AG04449 (cell line): ENCODE measurements around the gene KRTAP16-1.
"Not testable (repeated sequence)": the region's sequence is repeated elsewhere in the genome, so short reads cannot be mapped to it uniquely, and the experiment has no call there.

Source experiments
- CTCF ChIA-PET: fragments of 350-600 bp; formaldehyde crosslinking; extraction: SDS; loops from one replicate; lab custom pipeline; 2021; ENCODE audit warnings: antibody characterized with exemption; lab: Yijun Ruan, JAX
- POLR2A ChIA-PET: fragments of 400-600, 350-600 bp; formaldehyde crosslinking; extraction: SDS; loops from one replicate; lab custom pipeline; 2020; ENCODE audit warnings: antibody characterized with exemption, inconsistent platforms; lab: Yijun Ruan, JAX
- DNase-seq: peaks from one replicate; pipeline ENCODE4 v3.0.0-alpha.2; 2010; ENCODE audit warnings: low read depth, low spot score
- H3K4me3 ChIP-seq: 2 replicates; pipeline ENCODE4 v1.5.1; 2011; ENCODE audit warnings: low read depth, mild to moderate bottlenecking, control low read depth, low read length
- CTCF ChIP-seq: IDR thresholded peaks from one replicate; pipeline ENCODE4 v1.5.1; 2011; ENCODE audit warnings: mild to moderate bottlenecking, moderate library complexity, low read length, control low read depth, inconsistent platforms; ENCODE audit not compliant: insufficient read depth; ENCODE audit errors: missing control alignments

The KRTAP16-1 gene

GRCh38 chr17:41294016-41294415, 15.1 kb downstream of the KRTAP16-1 start:
- no peak for TF ChIP-seq CTCF
- H3K4me3 ChIP-seq = no peak overlapping the region
- no peak for DNase-seq
- POLR2A ChIA-PET = no interaction called here
- CTCF ChIA-PET = interaction anchor here (0.8 kb wide), 2 partner anchors 27 to 29 kb away, joined by 3 to 6 read pairs; no protein-coding TSS in a partner anchor

DNA sequence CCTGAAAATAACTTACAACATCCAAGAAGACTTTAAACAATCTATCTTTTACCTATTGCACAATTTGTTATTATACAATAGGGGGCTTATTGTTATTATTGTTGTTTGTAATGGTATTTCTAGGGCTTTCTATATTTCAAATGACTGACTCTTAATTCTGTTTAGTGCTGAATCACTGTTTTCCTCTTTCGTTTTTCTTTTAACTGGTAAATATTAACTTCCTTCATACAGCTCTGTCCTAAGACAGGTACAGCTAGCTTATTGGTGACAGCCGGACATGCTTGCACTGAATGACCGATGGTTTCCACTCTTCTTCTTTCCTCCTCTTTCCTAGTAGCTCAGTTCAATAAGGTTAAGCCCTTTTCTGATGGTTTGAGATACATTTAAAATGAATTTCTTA, 22.1 kb downstream of the KRTAP16-1 start:
- no peak overlapping the region for H3K4me3 ChIP-seq
- TF ChIP-seq CTCF = no peak
- POLR2A ChIA-PET = no interaction called here
- no peak for DNase-seq
- CTCF ChIA-PET = interaction anchor here (0.6 kb wide), 1 partner anchor 331 kb away, joined by 3 read pairs; no protein-coding TSS in a partner anchor

GRCh38 chr17:41284546-41284945, 24.6 kb downstream of the KRTAP16-1 start:
- no peak for DNase-seq
- TF ChIP-seq CTCF = no peak
- ChIA-PET POLR2A (no interaction called here), CTCF (no interaction called here)
- no peak overlapping the region for H3K4me3 ChIP-seq

DNA sequence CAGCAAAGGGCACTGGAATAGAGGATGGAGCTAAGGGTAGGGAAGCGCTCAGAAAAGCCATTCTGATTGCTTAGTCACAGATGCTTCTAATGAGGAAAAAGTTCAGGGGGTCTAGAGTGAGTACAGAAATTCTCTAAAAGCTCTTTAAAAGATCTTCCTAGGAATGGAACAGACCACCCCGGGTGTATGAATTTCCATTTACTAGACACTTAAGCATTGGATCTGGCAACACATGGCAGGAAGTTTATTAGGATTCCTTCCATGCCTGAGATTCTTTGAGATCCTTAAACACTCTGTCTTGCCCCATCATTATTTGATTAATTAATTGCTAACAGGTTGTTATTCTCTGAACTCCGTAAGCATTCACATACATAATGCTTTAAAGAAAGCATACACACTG, 25.1 kb downstream of the KRTAP16-1 start:
- POLR2A ChIA-PET = interaction anchor here (0.7 kb wide), 1 partner anchor 14 kb away, joined by 4 read pairs; no protein-coding TSS in a partner anchor
- CTCF ChIA-PET = interaction anchor here (2.0 kb wide), 1 partner anchor 265 kb away, joined by 6 read pairs; no protein-coding TSS in a partner anchor
- TF ChIP-seq CTCF = no peak
- DNase-seq = peak; percentile 34
- H3K4me3 ChIP-seq = no peak overlapping the region

GRCh38 chr17:41278176-41278955, 30.7 kb downstream of the KRTAP16-1 start:
- CTCF ChIA-PET = interaction anchor here (1.2 kb wide), 1 partner anchor 44 kb away, joined by 5 read pairs; no protein-coding TSS in a partner anchor

GRCh38 chr17:41275648-41276190, 33.4 kb downstream of the KRTAP16-1 start, which contains the start of gene KRTAP9-7:
TSS of gene KRTAP9-7 (plus strand) at chr17:41275698. CDS start at chr17:41275698, 0 bp downstream.
- H3K4me3 ChIP-seq, POLR2A ChIA-PET, DNase-seq: not testable (repeated sequence)
- CTCF ChIA-PET = interaction anchor here (1.9 kb wide), 1 partner anchor 10 kb away, joined by 4 read pairs; no protein-coding TSS in a partner anchor

More at GRCh38 chr17:41278176-41278955, 30.7 kb downstream of the KRTAP16-1 start:
- no peak for TF ChIP-seq CTCF
- H3K4me3 ChIP-seq = no peak overlapping the region
- DNase-seq = no peak
- POLR2A ChIA-PET = no interaction called here
